ENCODE results near the gene LRRC47. TPM values are rescaled to one million over a fixed set of nuclear protein-coding genes. Genes with fewer than 3 reads are reported as not detected.

The LRRC47 gene
- total RNA-seq, 1 experiment from 2014 or later = 32.9 TPM

DNA sequence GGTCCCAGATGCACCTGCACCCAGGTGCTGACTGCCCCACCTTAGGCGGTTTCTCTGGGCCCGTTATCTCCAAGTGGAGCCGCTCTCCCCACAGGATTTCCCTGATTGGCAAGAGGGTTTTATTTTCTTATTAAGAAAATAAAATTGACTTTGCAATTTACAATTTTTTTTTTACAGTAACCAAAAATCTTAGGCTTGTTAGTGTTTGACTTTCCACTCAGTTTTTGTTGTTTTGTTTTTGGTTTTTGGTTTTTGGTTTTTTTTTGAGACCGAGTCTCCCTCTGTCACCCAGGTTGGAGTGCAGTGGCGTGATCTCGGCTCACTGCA, 48.8 kb downstream of the LRRC47 start:
- DNase-seq (ENCODE audit: low read depth) = no peak

DNA sequence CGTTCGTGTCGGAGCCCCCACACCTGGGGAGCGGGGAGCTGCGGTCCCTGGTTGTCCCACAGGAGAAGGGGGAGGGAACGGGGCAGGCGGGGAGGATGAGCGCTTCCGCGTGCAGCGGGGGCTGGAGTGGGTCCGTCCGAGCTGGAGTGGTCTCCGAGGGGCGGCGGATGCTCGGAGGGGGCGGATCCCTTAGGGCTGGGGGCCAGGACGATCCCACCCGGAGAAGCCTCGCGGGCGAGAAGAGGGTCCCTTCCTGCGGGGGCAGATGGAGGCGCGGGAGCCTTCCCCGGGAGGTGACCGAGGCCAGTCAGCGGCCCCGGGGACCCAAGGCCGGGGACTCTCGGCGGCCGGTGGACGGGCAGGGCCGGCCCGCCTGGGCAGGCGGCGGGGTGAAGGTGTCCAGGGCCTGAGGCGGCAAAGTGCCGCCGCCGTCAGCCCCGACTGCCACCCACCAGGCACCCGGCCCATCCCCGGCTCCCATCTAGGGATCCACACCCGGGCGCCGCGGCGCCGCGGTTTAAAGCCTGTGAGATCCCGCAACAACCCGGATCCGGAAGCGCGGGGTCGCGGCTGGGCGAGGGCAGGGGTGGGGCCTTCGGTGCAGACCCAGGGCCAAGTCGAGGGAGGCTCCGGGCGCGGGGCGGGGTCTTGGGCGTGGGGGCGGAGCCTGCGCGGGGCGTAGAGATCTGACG, 49.3 kb downstream of the LRRC47 start:
- peak; percentile 76 for DNase-seq (ENCODE audit: low read depth)

DNA sequence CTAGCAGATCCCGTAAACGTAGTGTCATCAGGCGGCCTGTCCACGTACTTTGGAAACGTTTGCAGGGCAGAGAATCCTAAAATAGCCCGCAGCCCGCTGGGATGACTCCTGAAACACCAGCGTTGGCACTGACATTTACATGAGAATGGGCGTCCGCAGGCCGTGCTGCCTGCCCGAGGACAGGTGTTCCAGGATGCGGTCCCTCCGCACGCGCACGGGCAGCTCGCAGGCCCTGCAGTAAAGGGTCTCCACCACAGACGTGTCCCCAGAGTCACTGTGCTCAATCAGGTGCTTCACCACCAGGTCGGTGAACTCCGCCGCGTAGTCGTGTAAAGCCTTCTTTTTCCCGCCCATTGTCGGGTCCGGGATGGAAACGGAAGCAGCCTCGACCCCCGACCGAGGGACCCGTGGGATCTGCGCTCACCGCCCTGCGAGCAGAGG, 49.9 kb downstream of the LRRC47 start:
- DNase-seq (ENCODE audit: low read depth) = no peak

DNA sequence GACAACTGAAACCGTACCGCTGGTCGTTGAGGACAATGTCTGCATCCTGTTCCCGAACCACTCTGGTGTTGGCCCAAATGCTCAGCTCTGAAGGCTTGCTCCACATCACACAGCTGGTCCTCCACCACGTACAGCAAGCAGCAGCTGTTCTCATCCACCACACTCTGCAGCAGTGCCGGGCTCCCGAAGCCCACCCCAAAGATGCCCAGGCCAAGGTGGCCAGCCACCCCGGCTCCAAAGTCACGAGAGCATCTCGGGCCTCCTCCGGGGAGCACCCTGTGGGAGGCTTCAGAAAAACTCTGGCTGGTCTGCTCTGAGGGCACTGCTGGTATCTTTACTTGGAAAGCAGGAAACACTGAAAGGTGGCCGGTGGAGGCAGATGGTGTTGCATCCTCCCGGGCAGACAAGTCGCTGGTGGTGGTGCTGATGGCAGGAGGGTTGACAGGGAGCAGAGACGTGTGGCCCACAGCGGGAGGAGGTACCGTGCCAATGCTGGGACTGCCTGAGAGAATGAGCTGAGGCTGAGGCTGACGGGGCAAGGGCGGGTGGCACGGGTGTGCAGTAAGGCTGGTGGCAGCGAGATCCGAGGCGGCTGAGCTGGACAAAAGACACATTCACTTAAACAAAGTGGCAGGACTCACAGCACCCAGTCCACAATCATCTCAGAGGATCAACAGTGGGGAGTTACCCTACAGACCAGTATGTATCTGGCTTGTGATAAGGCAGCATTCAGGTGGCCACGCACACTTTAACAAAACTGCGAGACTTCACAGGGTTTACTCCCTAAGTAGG, 50.5 kb downstream of the LRRC47 start:
- no peak for DNase-seq (ENCODE audit: low read depth)

DNA sequence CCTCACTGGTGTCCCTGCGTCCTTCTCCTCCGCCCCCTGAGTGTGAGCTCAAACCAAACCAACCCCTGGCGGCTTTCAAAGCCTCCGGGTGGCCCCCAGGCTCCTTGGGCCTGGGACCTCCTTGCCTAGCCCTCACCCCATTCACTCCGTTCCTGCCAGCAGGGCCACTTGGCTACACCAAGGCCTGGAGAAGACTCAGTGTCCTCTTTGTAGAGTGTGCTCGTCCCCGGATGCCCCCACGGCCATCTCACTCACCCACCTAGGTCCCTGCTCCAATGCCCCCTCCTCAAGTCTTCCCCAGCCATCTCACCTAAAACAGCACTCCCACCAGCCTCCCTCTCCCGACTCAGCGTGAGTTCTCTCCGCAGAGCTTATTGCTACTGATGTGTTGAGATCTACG, 51.2 kb downstream of the LRRC47 start:
- no peak for DNase-seq (ENCODE audit: low read depth)

DNA sequence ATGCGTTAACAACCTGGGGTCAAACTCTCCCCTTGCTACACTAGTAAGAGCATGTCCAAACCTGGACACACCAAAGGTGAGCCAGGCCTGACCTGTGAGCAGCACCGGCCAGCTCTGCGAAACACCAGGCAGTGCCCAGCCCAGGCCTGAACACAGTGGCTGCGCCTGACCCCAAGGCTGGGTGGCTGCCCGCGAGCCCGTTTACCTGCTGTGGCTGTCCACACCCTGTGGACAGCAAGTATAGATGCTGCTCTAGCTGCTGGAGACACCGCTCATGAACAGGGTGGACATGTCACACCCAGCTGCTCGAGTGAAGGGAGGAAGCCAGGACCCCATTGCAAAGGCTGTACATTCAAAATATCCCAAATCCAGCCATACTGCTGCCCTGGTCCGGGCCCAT, 51.7 kb downstream of the LRRC47 start:
- DNase-seq (ENCODE audit: low read depth) = no peak

DNA sequence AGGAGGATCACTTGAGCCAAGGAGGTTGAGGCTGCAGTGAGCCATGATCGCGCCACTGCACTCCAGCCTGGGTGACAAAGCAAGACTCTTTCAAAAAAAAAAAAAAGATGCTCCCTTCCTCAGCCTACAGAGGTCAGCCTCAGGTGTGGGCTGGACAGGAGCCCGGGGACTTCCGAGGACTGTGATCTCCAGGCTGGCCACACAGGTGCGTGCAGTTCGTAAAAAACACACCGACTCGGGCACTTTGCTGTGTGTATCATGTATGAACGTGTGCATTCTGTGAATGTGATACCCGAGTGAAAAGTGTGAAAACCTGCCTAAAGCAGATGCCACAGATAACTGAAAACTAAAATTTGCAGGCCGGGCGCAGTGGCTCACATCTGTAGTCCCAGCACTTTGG, 52.5 kb downstream of the LRRC47 start:
- DNase-seq (ENCODE audit: low read depth) = no peak

DNA sequence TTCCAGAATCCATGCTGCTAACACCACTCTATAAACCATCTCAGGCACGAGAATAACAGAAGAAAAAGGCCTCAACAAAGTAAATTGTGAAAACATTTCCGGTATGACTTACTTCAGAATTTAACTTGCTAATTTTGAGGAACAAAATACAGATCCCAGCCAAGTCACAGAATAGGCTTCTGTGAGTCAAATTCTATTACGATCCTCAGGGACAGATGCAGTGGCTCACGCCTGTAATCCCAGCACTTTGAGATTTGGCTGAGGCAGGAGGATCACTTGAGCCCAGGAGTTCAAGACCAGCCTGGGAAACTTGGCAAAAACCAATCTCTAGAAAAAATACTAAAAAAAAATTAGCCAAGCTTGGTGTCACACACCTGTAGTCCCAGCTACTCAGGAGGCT, 52.9 kb downstream of the LRRC47 start:
- no peak for DNase-seq (ENCODE audit: low read depth)

DNA sequence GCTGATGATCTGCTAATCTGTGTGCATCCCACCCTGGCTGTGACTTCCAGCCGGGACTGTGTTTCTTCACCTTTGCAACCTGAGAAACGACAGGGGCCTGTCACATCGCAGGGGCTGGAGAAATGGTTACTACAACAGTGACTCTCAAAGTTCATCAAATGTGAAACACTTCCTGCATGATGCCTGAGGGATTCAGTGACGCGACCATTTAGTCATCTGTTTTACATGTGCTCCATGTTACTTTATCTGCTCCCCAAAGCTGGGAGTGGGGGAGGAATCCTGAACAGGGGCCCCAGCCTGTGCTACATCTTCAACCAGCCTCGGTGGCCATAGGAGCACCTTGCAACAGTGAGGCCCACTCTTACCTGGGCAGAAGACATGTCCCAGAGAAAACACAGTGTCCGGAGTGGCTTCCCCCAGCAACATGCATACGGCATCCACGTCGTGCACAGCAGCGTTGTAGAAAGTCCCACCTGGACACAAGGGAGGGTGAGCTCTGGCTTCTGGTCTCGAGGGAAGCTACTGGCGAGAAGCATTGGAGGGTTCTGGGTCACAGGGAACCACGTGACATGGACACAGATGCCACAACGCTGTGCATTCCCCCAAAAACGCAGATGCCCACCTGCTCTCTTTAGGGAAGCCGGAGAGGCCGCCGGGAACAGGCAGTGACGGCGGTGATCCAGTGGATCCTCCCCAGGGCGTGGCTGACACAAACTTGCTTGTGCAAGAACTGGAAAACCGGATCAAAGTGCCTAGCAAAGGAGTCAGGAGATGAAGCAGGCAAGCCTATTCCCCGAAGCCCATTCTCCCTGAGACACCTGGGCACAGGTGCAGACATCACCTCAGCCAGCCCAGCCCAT, 53.6 kb downstream of the LRRC47 start:
- no peak for DNase-seq (ENCODE audit: low read depth)

DNA sequence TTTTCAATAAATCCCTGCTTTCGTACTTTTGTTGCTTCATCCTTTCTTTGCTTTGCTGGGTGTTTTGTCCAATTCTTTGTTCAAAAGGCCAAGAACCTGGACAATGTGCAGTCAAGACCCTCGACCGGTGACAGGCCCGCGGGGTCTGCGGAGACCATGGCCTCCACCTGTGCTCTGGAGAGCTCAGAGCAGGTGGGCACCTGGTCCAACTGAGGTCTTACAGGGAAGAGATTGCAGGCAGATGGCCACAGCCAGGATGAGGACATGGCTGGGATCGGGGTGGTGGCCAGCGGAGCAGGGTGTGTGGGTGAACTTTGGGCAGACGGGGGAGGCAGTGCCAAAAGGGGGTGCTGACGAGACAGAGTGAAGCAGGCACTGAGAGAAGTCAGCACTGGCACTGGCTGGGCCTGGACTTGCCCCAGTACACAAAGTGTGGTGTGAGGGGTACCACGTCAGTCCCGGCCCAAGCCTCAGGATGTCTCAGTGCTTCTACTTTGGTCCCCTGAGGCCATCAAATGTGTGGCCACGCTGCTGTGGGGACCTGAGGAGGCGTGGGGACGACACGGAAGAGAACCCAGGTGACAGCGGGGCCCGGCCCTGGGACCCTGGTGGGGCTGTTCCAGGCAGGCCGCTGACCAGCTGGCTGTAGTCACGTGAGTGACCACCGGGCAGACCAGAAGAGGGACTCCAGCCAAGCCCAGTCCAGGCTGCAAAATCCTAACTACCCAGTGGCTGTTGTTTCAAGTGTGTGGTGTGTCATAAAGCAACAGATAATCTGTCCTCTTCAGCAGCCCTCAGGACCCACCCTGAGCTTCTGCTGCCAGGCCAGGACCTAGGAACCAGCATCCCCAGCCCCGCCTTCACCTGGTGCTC, 54.5 kb downstream of the LRRC47 start:
- no peak for DNase-seq (ENCODE audit: low read depth)

DNA sequence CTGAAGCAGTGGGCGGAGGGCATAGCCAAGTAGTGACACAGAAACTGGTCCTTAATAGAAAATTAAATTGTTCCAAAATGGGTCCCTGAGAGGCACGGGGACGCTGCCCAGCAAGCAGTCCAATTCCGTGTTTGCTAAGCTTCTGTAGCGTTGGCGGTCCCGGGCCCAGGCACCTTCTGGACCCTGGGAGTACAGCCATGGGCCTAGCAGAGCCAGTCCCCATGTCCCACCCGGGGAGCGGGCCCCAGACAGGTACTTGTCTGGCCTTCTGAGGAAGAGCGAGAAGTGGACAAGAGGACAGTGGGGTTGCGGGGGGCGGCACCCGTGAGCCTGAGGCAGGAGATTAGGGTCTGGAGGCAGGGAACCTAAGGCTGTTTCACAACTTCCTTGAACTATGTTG, 55.5 kb downstream of the LRRC47 start:
- no peak for DNase-seq (ENCODE audit: low read depth)

DNA sequence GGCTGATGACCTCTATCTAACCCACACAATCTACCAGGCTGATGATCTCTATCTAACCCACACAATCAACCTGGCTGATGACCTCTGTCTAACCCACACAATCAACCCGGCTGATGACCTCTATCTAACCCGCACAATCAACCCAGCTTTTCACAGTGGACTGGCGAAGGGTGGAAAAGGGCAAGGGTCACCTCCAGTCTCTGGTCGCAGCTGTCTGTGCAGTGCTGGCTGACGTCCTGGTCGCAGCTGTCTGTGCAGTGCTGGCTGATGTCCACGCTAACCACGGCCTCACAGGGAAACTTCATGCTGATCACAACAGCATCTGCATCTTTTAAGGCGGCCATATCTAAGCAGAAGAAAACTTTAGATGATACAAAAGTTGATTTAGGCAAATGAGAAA, 56.3 kb downstream of the LRRC47 start:
- DNase-seq (ENCODE audit: low read depth) = no peak

DNA sequence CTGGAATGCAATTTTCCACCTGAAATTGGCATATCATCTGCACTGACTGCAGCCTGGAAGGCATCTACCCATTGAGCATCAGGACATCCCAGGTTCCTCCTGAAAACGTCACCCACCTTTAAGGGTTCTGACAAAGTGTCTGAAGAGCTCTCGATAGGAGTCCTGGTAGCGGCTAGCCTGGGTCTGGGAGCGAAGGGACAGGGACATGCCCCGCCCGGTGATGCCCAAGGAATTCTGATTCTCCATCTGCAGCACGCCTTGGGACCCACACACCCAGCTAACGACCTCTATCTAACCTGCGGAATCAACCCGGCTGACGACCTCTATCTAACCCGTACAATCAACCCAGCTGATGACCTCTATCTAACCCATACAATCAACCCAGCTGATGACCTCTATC, 57.4 kb downstream of the LRRC47 start:
- no peak for DNase-seq (ENCODE audit: low read depth)

DNA sequence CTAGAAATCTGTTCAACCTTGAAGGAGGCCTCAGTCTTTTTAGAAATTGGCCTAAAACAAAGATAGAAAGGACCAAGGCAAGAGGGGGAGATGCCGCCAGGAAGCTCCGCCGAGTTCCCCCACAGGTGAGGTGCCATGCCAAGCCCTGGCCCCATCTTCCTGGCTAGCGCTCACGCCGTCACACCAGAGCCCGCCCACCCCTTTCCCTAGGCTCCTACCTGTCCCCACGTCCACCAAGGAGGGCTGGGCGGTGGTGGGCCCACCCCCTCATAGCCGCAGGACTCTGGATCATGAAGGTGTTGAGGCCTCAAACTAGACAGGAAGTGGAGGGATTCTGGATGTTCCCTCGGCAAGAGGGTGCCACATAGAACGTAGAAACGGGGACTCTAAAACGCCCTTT, 59.6 kb downstream of the LRRC47 start:
- no peak for DNase-seq (ENCODE audit: low read depth)

DNA sequence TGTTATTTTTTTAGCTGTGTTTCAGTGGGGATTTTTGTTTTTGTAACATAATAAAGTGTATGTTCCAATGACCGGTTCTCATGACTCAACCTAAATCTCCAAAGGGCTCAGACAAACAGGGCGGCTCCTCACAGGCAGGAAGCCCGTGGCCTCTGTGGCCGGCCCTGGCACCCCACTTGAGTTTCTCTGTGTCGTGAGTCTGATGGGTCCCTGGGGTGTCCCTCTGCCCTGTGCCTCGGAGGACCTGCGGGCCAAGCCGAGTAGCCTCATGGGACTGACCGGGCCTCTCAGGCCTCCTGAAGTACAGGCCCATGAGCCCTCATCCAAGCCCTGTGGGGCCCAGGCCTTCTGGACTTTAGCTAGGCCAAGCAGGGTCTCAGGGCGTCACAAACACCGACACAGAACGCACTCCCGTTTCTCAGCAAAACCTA, 60.2 kb downstream of the LRRC47 start:
- no peak for DNase-seq (ENCODE audit: low read depth)

DNA sequence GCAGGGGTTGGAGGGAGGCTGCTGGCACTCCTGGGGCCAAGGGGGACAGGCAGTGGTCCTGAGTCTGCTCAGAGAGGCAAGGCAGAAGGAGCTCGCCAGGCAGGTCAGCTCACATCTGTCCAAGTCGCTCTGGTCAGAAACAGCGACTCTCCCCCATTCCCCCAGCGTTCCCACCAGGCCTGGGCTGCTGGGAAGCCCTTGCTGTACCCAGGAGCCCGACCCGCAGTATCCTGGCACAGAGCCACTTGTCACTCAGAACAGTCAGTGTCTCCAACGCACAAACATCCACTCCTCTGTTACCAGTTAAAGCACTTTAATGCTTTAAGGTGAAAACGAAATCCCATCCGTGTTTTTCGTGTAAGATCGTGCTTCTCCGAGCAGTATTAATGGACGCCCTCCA, 60.6 kb downstream of the LRRC47 start:
- no peak for DNase-seq (ENCODE audit: low read depth)

DNA sequence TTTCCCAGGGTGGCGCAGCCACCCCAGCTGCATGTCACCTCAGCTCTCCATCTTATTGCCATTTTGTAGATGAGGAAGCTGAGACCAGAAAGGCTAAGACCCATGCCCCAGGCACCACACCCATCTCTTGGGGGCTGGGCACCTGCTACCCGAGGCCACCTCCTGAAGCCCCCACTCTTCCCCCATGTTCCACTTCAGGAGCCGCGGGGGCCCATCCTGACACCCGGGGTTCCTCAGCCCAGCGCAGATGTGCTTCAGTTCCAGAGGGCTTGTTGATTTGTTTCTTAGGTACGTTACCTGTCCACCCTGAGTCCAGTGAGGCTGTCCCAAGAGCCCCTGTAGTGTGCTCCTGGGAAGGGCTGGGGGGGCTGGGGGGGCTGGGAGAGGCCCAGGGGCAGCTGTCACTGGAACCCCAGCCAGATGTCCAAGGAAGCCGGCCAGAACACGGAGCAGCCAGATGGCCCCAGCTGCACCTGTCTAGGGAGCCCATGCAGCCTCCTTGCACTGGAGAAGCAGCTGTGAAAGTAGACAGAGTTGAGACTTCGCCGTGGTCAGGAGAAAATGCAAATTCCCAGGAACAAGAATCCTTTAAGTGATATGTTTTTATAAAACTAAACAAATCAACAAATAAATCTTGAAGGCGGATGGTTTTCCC, 61.1 kb downstream of the LRRC47 start:
- no peak for DNase-seq (ENCODE audit: low read depth)

DNA sequence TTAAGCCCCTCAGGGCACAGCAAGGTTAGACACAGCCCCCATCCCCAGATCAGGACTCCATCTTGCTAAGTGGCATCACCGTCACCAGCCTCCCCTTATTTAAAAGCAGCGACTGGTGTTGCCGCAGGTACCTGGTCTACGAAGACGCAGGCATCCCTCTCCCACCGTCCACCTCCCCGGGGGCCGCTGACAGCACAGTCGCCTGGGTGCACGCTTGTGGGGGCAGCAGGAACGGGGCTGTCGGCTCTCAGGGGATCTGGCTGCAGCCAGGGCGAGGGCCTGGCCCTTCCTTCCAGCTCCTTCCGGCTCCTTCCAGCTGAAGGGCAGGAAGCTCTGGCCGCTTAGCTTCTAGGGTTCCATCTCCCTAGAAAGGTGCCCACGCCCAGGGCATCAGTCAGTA, 61.7 kb downstream of the LRRC47 start:
- DNase-seq (ENCODE audit: low read depth) = no peak

DNA sequence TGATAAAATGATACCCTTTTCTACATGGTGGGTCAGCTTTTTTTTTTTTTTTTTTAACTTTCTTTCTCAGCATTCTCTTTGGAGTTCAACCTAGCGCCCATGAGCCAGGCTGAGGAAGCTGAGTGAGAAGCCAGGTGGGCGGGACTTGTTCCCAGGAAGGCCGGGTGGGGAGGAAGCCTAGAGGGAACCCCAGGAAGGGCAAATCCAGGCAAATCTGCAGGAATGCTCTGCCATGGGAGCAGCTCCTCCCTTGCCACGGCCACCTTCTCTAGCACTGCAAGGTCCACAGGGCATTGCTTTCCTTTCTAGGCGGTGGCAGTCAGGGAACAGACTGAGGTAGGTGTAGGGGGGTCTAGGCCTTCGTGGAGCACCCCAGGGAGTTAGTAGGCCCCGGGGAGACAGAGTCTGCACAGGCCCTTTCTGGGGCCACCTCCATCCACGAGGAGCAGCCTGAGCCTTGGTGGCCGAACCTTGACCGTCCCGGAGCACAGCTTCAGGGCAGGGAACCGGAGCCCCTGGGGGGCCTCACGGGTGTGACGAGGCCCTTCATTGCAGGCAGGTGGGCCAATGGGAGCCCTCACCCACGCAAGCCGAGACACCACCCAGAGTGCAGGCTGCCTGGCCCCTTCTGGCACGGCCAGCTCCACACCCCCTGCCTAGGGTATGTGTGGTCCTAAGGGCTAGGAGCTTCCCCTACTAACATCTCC, 62.3 kb downstream of the LRRC47 start:
- DNase-seq (ENCODE audit: low read depth) = no peak

DNA sequence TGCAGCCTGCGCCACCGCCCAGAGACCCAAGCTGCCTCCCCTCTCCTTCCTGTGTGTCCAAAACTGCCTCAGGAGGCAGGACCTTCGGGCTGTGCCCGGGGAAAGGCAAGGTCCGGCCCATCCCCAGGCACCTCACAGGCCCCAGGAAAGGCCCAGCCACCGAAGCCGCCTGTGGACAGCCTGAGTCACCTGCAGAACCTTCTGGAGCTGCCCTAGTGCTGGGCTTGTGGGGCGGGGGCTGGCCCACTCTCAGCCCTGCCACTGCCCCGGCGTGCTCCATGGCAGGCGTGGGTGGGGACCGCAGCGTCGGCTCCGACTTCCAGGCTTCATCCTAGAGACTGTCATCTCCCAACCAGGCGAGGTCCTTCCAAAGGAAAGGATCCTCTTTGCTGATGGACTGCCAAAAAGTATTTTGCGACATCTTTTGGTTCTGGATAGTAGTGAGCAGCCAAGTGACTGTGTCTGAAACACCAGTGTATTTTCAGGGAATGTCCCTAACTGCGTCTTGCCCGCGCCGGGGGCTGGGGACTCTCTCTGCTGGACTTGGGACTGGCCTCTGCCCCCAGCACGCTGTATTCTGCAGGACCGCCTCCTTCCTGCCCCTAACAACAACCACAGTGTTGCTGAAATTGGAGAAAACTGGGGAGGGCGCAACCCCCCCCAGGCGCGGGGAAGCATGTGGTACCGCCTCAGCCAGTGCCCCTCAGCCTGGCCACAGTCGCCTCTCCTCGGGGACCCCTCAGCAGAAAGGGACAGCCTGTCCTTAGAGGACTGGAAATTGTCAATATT, 63.0 kb downstream of the LRRC47 start:
- no peak for DNase-seq (ENCODE audit: low read depth)
